ENCODE measurements around the gene ATCAY.
"Not testable (repeated sequence)": the region's sequence is repeated elsewhere in the genome, so short reads cannot be mapped to it uniquely, and the experiment has no call there.

ATCAY gene

DNA sequence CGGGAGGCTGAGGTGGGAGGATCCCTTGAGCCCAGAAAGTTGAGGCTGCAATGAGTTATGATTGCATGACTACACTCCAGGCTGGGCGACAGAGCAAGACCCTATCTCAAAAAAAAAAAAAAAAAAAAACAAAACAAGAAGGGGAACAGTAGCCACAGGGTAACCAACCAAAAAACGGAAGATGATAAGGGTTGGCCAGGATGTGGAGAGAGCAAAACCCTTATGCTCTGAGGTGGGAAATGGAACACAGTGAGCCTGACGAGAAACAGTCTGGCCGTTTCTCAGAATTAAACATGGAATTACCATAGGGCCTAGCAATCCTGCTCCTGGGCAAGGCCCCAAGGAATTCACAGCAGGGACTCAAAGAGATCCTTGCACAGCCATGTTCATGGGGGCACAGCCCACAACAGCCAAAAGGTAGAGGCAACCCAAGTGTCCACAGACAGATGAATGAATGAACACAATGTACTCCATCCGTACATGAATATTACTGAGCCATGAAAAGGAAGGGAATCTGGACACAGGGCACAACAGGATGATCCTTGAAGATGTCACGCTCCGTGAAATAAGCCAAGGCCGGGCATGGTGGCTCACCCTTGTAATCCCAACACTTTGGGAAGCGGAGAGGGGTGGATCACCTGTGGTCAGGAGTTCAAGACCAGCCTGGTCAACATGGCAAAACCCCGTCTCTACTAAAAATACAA lies 63.7 kb downstream of the ATCAY start:
- TF ChIP-seq, protein P1, sequence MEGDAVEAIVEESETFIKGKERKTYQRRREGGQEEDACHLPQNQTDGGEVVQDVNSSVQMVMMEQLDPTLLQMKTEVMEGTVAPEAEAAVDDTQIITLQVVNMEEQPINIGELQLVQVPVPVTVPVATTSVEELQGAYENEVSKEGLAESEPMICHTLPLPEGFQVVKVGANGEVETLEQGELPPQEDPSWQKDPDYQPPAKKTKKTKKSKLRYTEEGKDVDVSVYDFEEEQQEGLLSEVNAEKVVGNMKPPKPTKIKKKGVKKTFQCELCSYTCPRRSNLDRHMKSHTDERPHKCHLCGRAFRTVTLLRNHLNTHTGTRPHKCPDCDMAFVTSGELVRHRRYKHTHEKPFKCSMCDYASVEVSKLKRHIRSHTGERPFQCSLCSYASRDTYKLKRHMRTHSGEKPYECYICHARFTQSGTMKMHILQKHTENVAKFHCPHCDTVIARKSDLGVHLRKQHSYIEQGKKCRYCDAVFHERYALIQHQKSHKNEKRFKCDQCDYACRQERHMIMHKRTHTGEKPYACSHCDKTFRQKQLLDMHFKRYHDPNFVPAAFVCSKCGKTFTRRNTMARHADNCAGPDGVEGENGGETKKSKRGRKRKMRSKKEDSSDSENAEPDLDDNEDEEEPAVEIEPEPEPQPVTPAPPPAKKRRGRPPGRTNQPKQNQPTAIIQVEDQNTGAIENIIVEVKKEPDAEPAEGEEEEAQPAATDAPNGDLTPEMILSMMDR (IDR thresholded peaks at IDR 0.05; ENCODE audit: control extremely low read depth, extremely low read depth, low read depth, missing control alignments): no peak
- no peak for DNase-seq (ENCODE audit: extremely low spot score)
- ChIA-PET CTCF (no interaction called here), POLR2A (no interaction called here)

DNA sequence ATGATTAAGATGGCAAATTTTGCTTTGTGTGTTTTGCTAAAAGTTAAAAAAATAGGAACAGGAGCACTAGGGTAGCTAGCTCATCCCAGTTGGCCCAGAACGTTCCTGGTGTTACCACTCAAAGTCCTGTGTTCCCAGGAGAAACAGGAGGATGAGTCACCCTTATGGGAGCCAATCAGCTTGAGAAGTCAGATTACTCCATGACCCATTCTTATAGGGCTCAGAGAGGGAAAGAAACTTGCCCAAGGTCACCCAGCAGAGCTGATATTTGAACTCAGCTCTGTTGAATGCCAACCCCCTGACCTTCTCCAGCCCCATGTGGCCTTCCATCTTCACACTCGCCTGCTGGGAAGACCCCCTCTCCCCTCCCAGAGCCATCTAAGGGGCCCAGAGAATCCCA lies 65.4 kb downstream of the ATCAY start:
- ChIA-PET CTCF (interaction anchor here (1.2 kb wide), 1 partner anchor 9 kb away, joined by 3 read pairs; no protein-coding TSS in a partner anchor), POLR2A (no interaction called here)
- TF ChIP-seq, protein P1 (IDR thresholded peaks at IDR 0.05; ENCODE audit: control extremely low read depth, extremely low read depth, low read depth, missing control alignments): no peak
- no peak for DNase-seq (ENCODE audit: extremely low spot score)

DNA sequence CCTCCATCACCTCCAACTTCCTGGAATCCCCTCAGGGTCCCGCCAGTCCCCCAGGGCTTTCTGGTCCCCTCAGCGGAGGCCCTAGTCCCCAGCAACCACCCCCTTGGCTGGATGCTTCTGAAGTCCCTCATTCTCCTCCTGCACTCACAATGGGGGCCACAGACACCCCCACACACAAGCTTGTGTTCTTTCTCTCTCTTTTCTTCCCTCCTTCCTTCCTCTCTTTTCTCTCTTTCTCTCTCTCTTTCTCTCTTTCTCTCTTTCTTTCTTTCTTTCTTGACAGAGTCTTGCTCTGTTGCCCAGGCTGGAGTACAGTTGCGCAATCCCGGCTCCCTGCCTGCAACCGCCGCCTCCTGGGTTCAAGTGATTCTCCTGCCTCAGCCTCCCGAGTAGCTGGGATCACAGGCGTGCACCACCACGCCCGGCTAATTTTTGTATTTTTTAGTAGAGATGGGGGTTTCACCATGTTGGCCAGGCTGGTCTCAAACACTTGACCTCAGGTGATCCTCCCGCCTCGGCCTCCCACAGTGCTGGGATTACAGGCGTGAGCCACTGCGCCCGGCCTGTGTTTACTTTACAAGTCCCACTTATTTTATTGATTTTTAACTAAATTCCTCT lies 66.9 kb downstream of the ATCAY start:
- CTCF ChIA-PET; DNase-seq (ENCODE audit: extremely low spot score): not testable (repeated sequence)
- POLR2A ChIA-PET: interaction anchor here (0.6 kb wide), 1 partner anchor 41 kb away, joined by 3 read pairs; no protein-coding TSS in a partner anchor

DNA sequence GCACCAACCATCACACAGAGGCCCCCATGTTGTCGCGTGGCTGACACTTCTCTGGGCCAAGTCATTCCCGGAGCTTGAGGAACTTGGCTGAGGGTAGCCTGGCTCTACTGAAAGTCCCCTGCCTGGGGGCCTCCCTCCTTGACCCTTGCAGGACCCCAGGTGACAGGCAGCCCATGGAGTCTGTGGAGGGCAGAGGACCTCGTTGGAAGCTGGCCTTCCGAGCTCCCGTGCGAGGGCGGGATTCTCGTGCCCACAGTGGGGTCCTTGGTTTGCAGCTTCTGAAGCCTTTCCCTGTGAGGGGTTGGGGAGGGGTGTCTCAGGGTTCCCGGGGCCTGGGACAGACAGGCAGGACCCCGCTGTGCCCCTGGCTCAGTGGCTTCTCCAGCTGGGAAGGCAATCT lies 68.8 kb downstream of the ATCAY start:
- no peak for DNase-seq (ENCODE audit: extremely low spot score)
- POLR2A ChIA-PET: no interaction called here
- CTCF ChIA-PET: interaction anchor here (1.6 kb wide), 1 partner anchor 11 kb away, joined by 3 read pairs; no protein-coding TSS in a partner anchor
- TF ChIP-seq, protein P1 (IDR thresholded peaks at IDR 0.05; ENCODE audit: control extremely low read depth, extremely low read depth, low read depth, missing control alignments): no peak

DNA sequence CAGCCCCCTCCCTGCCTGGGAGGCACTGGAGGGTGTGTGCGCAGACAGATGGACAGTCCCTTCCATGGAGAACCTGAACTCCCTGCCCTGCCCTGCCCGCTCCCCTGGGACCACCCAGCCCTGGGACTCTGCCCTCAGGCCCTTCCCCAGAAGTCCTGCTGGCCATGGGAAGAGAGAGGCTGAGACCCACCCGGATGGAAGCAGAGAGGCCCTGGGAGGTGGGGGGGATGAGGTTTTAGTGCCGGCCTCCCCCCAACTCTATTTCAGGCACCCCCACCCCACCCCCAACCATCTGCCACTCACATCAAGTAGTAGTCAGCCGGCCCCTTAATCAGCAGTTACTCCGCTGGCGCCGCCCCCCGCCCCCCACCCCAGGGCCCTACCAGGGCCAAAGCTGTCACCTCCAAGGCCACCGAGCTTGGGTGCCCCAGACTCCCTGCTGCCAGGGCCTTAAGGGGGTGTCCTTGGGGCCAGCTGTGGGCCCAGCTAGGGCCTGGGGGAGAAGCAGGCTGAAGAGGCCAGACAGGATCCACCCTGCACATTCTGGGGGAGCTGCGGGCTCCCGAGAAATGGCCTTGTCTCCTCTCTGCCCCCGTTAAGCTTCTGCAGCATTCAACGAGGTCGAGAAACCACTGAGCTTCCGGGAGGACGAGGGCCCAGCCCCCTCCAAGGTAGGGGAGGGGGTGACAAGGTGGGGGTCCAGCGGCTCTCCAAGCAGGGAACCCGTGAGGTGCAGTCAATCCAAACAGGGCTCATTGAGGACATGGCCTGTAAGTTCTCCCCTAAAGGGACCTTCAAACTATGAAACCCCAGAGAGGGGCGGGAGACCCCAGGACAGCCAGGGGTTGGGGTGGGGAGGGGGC lies 69.7 kb downstream of the ATCAY start:
- ChIA-PET CTCF (no interaction called here), POLR2A (interaction anchor here (0.6 kb wide), 1 partner anchor 521 kb away, joined by 4 read pairs; no protein-coding TSS in a partner anchor)

DNA sequence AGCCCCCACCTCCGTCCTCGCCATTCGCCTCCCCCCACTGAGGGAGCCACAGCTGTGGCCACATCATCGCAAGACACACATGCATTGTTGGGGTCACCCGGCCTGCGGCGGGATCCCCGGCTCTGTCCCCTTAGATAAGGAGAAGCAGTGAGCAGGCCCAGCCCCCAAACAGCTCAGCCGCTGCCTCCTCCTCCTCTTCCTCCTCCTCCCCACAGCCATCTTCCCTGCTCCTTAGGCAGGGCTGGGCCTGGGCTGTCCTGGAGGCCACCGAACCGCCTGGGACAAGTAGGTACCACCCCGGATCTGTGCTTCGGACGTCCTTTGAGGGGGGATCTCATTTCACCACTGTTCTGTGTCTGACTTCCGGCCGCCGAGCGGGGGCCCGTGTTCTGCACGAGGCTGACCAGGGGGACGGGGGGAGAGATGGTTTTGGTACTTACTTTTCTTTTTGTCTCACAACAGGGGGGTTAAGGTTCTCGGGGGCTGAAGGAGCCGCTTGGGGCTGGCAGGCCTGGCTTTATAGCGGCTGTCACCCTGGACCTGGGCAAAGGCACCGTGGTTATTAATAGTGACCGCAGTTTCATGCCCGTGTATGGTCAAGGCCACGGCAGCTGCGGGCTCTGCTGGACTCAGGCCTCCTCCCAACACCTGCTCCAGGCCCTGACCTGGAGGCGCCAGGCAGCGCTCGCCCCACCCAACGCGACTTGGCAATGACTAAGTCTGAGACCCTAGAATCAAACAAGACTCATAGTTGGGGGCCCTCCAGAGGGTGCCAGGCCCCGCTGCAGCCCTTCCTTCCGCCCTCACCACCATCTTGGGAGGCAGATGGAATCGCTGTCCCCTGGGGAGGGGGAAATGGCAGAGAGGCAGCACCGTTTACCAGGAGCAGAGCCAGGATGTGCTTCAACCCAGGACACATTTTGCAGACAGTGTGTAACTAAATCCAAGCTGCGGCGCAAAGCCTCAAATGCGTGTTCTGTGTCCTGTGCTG lies 70.7 kb downstream of the ATCAY start:
- ChIA-PET CTCF (interaction anchor here (1.0 kb wide), 1 partner anchor 11 kb away, joined by 3 read pairs; no protein-coding TSS in a partner anchor), POLR2A (no interaction called here)
- TF ChIP-seq, protein P1 (IDR thresholded peaks at IDR 0.05; ENCODE audit: control extremely low read depth, extremely low read depth, low read depth, missing control alignments): no peak
- DNase-seq (ENCODE audit: extremely low spot score): no peak

More for the DNA sequence above, 69.7 kb downstream of the ATCAY start:
- no peak for DNase-seq (ENCODE audit: extremely low spot score)
- TF ChIP-seq, protein P1 (IDR thresholded peaks at IDR 0.05; ENCODE audit: control extremely low read depth, extremely low read depth, low read depth, missing control alignments): no peak

DNA sequence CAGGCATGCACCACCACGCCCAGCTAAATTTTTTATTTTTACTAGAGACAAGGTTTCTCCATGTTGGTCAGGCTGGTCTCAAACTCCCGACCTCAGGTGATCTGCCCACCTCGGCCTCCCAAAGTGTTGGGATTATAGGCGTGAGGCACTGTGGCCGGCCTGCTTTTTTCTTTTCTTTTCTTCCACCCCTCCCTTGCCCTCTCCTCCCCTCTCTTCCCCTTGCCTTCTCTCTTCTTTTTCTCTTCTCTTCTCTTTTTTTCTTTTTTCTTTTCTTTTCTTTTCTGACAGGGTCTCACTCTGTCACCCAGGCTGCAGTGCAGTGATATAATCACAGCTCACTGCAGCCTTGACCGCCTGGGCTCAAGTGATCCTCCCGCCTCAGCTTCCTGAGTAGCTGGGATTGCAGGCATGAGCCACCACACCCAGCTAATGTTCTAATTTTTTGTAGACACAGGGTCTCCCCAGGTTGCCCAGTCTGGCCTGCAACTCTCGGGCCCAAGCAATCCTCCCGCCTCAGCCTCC lies 72.3 kb downstream of the ATCAY start:
- DNase-seq (ENCODE audit: extremely low spot score); CTCF ChIA-PET: not testable (repeated sequence)
- POLR2A ChIA-PET: interaction anchor here (0.5 kb wide), 1 partner anchor 731 kb away, joined by 3 read pairs; no protein-coding TSS in a partner anchor
